Fibroblast of gingiva (primary cell): Measurements from ENCODE around the gene C6orf89.

Experiments used
- DNase-seq: peaks from one replicate; pipeline ENCODE4 v3.0.0-alpha.2; 2011; ENCODE audit warnings: low read depth

The C6orf89 gene

GRCh38 chr6:36852481-36853147 is 33.1 kb upstream of the C6orf89 start:
- peak; percentile 68 for DNase-seq

GRCh38 chr6:36853325-36853724 is 32.4 kb upstream of the C6orf89 start:
- peak; percentile 93 for DNase-seq

DNA sequence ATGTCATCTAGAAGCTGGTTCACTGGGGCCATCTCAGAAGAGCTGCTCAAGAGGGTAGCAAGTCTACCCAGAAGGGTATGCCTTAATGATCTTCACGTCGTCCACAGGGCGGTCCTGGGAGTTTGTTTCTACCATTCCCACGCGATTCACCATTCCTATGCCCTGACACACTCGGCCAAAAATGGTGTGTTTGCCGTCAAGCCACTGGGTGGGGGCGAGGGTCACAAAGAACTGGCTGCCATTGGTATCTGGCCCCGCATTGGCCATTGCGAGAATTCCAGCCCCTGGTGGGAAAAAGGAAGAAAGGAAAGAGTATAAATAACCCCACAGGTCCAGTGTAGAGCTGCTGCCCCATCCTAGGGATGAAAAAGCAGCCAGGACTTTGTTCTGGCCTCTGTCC is 30.0 kb upstream of the C6orf89 start:
- DNase-seq, result no peak

- no peak for DNase-seq
Observed at GRCh38 chr6:36856277-36856676, 29.5 kb upstream of the C6orf89 start.

GRCh38 chr6:36857325-36857724 is 28.4 kb upstream of the C6orf89 start:
- no peak for DNase-seq

- no peak for DNase-seq
Observed at GRCh38 chr6:36858407-36858981, 27.3 kb upstream of the C6orf89 start.

GRCh38 chr6:36860126-36860525 is 25.6 kb upstream of the C6orf89 start:
- no peak for DNase-seq

GRCh38 chr6:36862164-36862847 is 23.4 kb upstream of the C6orf89 start:
- DNase-seq, result no peak

DNA sequence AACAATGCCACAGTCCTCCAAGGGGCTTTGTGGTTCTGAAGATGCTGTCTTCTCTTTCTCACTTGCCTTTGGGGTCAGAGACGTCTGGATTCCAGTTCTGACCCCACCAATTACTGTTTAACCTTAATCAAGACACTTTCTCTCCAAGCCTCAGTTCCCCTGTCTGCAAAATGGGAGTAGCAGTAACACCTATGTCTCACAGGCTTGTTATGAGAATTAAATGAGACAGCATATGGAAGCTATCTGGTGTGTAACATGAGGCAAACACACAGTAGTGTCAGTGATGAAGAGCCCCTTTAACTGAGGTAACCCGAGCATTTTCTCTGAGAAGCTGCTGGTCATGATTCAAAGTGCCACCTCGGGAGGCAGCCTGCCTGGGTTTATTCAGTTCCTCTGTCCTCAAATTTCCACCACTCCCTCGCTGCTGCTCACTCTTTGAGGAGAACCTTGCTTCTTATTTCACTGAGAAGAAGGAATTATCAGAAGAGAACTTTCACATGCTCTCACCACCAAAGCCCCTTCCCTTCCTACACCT is 22.8 kb upstream of the C6orf89 start:
- no peak for DNase-seq

DNA sequence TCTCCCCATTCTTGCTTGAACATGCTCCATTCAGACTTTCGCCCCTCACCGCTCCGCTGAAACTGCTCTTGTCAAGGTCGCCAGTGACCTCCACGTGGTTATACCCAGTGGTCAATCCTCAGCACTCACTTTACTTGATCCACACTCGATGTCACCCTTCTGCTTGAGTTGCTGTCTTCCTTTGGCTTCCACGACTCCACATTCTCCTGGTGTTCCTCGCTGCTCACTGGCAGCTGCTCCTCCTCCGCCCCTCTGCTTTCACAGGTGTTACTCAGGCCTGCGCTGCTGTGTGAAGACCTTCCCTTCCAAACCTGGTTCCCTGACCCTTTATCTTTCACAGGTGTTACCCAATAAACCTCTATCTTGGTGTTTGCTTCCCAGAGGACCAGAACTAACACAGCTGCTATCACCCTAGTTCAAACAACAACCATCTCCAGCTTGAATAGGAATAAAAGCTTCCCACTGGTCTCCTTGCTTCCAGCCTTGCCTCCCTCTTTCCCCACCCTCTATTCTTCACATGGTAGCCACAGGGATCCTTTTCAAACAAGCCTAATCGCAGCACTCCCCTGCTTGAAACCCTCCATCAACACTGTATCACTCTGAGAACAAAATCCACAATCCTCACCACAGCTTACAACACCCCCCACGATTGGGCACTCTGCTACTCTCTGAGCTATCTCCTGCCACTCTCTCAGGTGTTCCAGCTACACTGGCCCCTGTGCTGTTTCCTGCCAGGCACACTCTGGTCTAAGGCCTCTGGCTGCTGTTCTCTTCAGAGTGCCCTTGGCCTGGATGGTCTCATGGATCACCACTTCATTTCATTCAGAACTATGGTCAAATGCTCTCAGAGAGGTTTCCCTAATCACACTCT is 21.8 kb upstream of the C6orf89 start:
- DNase-seq, result no peak

DNA sequence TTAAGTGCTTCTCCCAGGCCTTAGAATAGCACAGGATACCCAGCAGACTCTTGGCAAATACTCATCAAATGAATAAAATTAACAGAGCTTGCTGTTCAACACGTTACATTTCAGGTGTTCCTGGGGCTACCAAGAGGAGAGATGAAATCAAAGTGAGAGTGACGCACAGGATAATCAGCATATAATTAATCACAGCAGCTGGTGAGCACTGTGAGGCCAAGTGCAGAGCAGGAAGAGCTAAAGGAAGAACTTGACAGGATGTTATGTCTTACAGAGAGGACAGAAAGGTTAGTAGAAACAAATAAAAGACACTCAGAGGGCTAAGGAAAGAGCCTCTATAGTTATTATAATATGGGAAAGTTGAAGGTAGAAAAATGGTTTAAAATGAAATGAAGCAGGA is 19.9 kb upstream of the C6orf89 start:
- no peak for DNase-seq

GRCh38 chr6:36867471-36868224 is 18.1 kb upstream of the C6orf89 start:
- DNase-seq, result no peak

DNA sequence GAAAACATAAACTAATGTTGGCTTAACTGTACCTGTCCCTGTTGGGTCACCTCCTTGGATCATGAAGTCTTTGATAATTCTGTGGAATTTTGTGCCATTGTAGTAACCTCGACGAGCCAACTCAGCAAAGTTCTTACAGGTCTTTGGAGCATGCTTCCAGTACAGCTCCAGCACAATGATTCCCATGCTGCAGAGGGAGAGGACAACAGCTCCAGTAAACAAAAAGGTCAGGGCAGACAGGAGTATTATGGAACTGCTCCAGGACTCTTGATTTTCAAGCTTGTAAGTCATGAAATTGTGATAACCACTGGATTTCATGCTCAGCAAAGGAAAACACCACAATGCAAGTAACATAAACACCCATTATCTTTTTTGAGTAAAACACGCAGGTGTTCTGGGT is 14.1 kb upstream of the C6orf89 start:
- no peak for DNase-seq

- no peak for DNase-seq
Observed at GRCh38 chr6:36873115-36873514, 12.6 kb upstream of the C6orf89 start.

DNA sequence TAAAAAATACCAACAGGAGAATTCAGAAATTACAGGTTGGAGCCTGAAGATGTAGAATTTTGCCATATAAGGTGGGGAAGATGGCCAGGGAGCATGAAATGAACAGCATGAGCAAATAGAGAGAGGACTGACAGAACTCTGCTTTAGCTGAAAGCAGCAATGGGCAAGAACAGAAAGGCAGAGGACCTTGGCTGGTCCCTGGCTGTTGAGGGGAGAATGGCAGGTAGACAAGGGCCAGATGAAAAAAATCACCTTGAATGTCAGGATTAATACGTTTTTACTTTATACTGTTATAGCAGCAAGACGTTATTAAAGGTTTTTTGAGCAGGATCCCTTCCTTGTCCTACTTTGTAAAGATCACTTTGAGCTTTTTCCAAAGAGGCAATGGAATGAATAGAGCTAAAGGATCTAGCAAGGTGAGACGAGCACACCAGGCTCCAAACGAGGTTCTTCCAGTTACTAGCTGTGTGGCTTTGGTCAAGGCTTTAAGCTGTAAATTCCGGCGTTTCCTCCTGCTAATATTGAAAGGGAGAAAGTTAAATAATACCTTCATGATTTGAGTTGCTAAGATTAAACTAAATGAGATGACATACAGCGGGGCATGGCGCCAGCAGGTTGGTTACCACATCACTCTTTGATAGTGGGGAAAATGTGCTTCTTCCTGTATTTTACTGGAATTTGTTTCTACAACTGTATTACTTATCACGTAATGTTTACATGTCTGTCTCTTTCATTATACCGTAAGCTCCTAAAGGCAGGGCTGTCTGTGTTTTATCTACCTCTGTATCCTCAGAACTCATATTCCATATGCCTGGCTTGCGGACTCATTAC is 11.9 kb upstream of the C6orf89 start:
- peak; percentile 20 for DNase-seq

- DNase-seq, result peak; percentile 86
Observed at GRCh38 chr6:36874443-36875249, 11.1 kb upstream of the C6orf89 start, which contains the start of gene PPIL1. TSS of gene PPIL1 (minus strand) at chr6:36874803. CDS start at chr6:36874772, 31 bp downstream.

DNA sequence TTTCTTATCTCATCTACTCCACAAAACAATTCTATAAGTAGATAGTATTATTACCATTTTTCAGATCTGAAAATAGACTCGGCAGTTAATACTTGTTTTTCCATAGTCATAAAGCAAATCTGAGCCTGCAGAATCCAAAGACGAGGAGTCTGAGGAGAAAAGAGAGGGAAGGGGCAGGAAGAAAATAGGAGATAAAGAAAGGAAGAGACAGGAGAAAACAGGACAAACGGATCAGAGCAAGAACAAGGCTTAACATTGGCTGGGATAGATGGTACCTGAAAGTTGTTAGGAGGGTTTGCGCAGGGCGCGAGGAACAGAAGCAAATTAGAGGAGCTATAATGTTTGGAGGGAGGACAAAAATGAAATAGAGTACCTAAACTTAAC is 10.5 kb upstream of the C6orf89 start:
- no peak for DNase-seq

GRCh38 chr6:36884610-36885009 is 1.1 kb upstream of the C6orf89 start:
- DNase-seq, result no peak

DNA sequence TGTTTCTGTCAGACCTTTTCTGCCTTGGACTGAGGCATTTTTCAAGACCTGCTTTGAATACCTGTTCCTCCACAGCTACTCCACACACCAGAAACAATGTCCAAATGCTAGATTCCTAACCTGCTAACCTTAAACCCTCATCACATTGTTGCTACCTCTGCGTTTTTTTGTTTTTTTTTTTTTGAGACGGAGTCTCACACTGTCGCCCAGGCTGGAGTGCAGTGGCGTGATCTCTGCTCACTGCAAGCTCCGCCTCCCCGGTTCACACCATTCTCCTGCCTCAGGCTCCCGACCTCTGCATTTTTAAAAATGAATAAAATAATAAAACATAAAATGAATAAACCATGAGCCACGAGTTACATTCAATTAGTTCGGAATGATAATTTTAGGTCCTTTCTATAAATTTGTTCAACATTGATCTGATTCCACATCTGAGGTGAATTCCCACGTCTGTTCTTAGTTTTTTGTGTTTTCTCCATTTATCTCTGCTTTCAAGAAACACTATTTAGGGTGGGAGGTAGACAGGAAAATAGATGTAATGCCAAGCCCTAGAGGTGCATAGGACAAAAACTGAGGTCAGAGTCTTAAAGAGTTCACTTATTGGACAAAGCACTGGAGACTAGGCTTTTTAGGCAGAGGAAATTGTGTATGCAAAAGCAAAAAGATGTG is 1.3 kb downstream of the C6orf89 start:
- DNase-seq, result no peak
